Keratinocyte (primary cell): ENCODE data around the gene E2F8. TPM values are rescaled to one million over a fixed set of nuclear protein-coding genes. Genes with fewer than 3 reads are reported as not detected.

Experiments used
- DNase-seq: peaks from one replicate; pipeline ENCODE4 v3.0.0-alpha.2; 2011; ENCODE audit warnings: low read depth, missing footprints, low spot score
- FAIRE-seq: peaks from 2 replicates; lab custom pipeline; 2011; peaks lifted over from hg19 to GRCh38; lab: Jason Lieb, UNC
- H2AFZ ChIP-seq: 2 replicates; pipeline ENCODE4 v1.6.0; 2012; ENCODE audit warnings: low read length, control low read depth, inconsistent platforms; ENCODE audit not compliant: control insufficient read depth
- H3K27ac ChIP-seq: 2 replicates; pipeline ENCODE4 v1.5.1; 2011; ENCODE audit warnings: low read length; ENCODE audit not compliant: control insufficient read depth, insufficient read depth
- H3K27me3 ChIP-seq: 3 replicates; pipeline ENCODE4 v1.6.0; 2011; ENCODE audit warnings: low read length; ENCODE audit not compliant: control insufficient read depth, insufficient read depth; ENCODE audit errors: extremely low read depth
- H3K36me3 ChIP-seq, 2 experiments: 2 replicates in 1 of 2; 3 replicates in 1 of 2; pipeline ENCODE4 v1.5.1; 2011; ENCODE audit warnings: low read length in 2 of 2, mild to moderate bottlenecking in 1 of 2; ENCODE audit not compliant: control insufficient read depth in 2 of 2, insufficient read depth in 2 of 2; ENCODE audit errors: extremely low read depth in 1 of 2
- H3K4me1 ChIP-seq: 3 replicates; pipeline ENCODE4 v1.5.1; 2011; ENCODE audit warnings: low read length; ENCODE audit not compliant: control insufficient read depth, insufficient read depth; ENCODE audit errors: extremely low read depth
- H3K4me2 ChIP-seq: 3 replicates; pipeline ENCODE4 v1.6.0; 2011; ENCODE audit warnings: low read depth, low read length; ENCODE audit not compliant: control insufficient read depth, insufficient read depth; ENCODE audit errors: extremely low read depth
- H3K4me3 ChIP-seq, 3 experiments: fragments of 200-600 bp in 1 of 3; sonication (generic) in 1 of 3; 2 replicates in 2 of 3; 3 replicates in 1 of 3; pipeline ENCODE4 v1.5.1; 2011 to 2016; ENCODE audit warnings: low read length in 3 of 3, mild to moderate bottlenecking in 3 of 3, control low read depth in 2 of 3, inconsistent platforms in 1 of 3, low read depth in 1 of 3, mixed read lengths in 1 of 3, mixed run types in 1 of 3, moderate library complexity in 1 of 3; ENCODE audit not compliant: control insufficient read depth in 2 of 3, insufficient read depth in 2 of 3; ENCODE audit errors: extremely low read depth in 1 of 3
- H3K79me2 ChIP-seq: 2 replicates; pipeline ENCODE4 v1.6.0; 2012; ENCODE audit warnings: low read length; ENCODE audit not compliant: control insufficient read depth, insufficient read depth
- H3K9ac ChIP-seq: 3 replicates; pipeline ENCODE4 v1.6.0; 2011; ENCODE audit warnings: low read length; ENCODE audit not compliant: control insufficient read depth, insufficient read depth; ENCODE audit errors: extremely low read depth
- H3K9me1 ChIP-seq: 3 replicates; pipeline ENCODE4 v1.6.0; 2011; ENCODE audit warnings: low read length; ENCODE audit not compliant: control insufficient read depth, insufficient read depth; ENCODE audit errors: extremely low read depth
- H3K9me3 ChIP-seq: 2 replicates; pipeline ENCODE4 v1.5.1; 2012; ENCODE audit warnings: low read depth, low read length; ENCODE audit not compliant: control insufficient read depth
- H4K20me1 ChIP-seq: 3 replicates; pipeline ENCODE4 v1.6.0; 2011; ENCODE audit warnings: low read length; ENCODE audit not compliant: control insufficient read depth, insufficient read depth; ENCODE audit errors: extremely low read depth
- CTCF ChIP-seq, 3 experiments: IDR thresholded peaks in 1 of 3; conservative IDR thresholded peaks in 1 of 3; optimal IDR thresholded peaks in 1 of 3; 2 replicates in 2 of 3; 3 replicates in 1 of 3; pipeline versions ENCODE3 to v1.5.1; 2011; ENCODE audit warnings: low read length in 3 of 3, mild to moderate bottlenecking in 3 of 3, moderate library complexity in 2 of 3, control low read depth in 1 of 3, inconsistent platforms in 1 of 3; ENCODE audit not compliant: insufficient read depth in 2 of 3; ENCODE audit errors: extremely low read depth in 1 of 3
- EZH2 ChIP-seq: IDR thresholded peaks from one replicate; pipeline ENCODE4 v1.6.1; 2012; ENCODE audit warnings: inconsistent platforms, mild to moderate bottlenecking, low read length, moderate library complexity
- dilution Hi-C: fragments of 300-500 bp; cut with MboI; formaldehyde crosslinking; loops from one replicate; pipeline ENCODE4 v1.7.0; 2020; ENCODE audit warnings: low sequenced_read_pairs; ENCODE audit not compliant: extremely low pct_ligation_motif_present
- polyA plus RNA-seq, 5 experiments: library from polyadenylated mRNA; depleted of rRNA in 3 of 5; stranded (reverse) in 3 of 5; stranded (forward) in 1 of 5; unstranded in 1 of 5; fragments of >200 nt; gene quantifications; 1 replicate in 1 of 5; 2 replicates in 3 of 5; 3 replicates in 1 of 5; pipeline versions ENCODE4 v1.2.1 to v1.2.3, GENCODE V29; 2011 to 2012; ENCODE audit warnings: missing spikeins in 2 of 5, low read depth in 1 of 5, low replicate concordance in 1 of 5

E2F8 gene
- polyA plus RNA-seq, 1 donor (not counting 4 experiments of a cell fraction or from before 2014, with no cell fraction given) = 2.0 TPM

GRCh38 chr11:19194620-19195308 is 46.0 kb downstream of the E2F8 start:
- Histone ChIP-seq H2AFZ (no peak overlapping the region), H3K27ac (no peak overlapping the region), H3K36me3 (no peaks in the 10 kb centered on the region), H3K4me1 (no peaks in the 10 kb centered on the region), H3K79me2 (no peaks in the 10 kb centered on the region), H4K20me1 (no peaks in the 10 kb centered on the region), H3K4me2 (no peak overlapping the region), H3K27me3 (peaks cover 7% of the 10 kb centered on the region), H3K4me3 (no peak overlapping the region), H3K9ac (no peak overlapping the region), H3K9me3 (no peaks in the 10 kb centered on the region), H3K9me1 (no peaks in the 10 kb centered on the region)
- no peak for TF ChIP-seq EZH2
- no peak for TF ChIP-seq CTCF (optimal IDR thresholded peaks at IDR 0.05 in 1 of 3, IDR thresholded peaks at IDR 0.05 in 1 of 3, conservative IDR thresholded peaks at IDR 0.05 in 1 of 3; ENCODE audit: extremely low read depth in 1 of 3, insufficient read depth in 2 of 3, low read length in 3 of 3)
- FAIRE-seq = no peak
- dilution Hi-C loops = no loop called here
- no peak for DNase-seq

GRCh38 chr11:19193916-19194315 is 46.8 kb downstream of the E2F8 start:
- no peak overlapping the region for H3K9ac ChIP-seq
- H4K20me1 ChIP-seq = no peaks in the 10 kb centered on the region
- H3K27ac ChIP-seq = no peak overlapping the region
- TF ChIP-seq EZH2 = no peak
- TF ChIP-seq CTCF (optimal IDR thresholded peaks at IDR 0.05 in 1 of 3, IDR thresholded peaks at IDR 0.05 in 1 of 3, conservative IDR thresholded peaks at IDR 0.05 in 1 of 3; ENCODE audit: extremely low read depth in 1 of 3, insufficient read depth in 2 of 3, low read length in 3 of 3) = no peak
- no peaks in the 10 kb centered on the region for H3K4me1 ChIP-seq
- FAIRE-seq (no peak), DNase-seq (no peak)
- H3K4me3 ChIP-seq = no peak overlapping the region
- no peaks in the 10 kb centered on the region for H3K9me3 ChIP-seq
- no peaks in the 10 kb centered on the region for H3K79me2 ChIP-seq
- peaks cover 6% of the 10 kb centered on the region for H3K27me3 ChIP-seq
- dilution Hi-C loops = no loop called here
- no peaks in the 10 kb centered on the region for H3K36me3 ChIP-seq
- H3K9me1 ChIP-seq = no peaks in the 10 kb centered on the region
- no peak overlapping the region for H3K4me2 ChIP-seq
- no peak overlapping the region for H2AFZ ChIP-seq
